T1000 (cell line): Measurements from ENCODE around the gene CNIH2.

Source experiments
- DNase-seq: peaks from one replicate; lab custom pipeline; 2025; ENCODE audit warnings: mixed read lengths; lab: John Stamatoyannopoulos, UW

Gene CNIH2

DNA sequence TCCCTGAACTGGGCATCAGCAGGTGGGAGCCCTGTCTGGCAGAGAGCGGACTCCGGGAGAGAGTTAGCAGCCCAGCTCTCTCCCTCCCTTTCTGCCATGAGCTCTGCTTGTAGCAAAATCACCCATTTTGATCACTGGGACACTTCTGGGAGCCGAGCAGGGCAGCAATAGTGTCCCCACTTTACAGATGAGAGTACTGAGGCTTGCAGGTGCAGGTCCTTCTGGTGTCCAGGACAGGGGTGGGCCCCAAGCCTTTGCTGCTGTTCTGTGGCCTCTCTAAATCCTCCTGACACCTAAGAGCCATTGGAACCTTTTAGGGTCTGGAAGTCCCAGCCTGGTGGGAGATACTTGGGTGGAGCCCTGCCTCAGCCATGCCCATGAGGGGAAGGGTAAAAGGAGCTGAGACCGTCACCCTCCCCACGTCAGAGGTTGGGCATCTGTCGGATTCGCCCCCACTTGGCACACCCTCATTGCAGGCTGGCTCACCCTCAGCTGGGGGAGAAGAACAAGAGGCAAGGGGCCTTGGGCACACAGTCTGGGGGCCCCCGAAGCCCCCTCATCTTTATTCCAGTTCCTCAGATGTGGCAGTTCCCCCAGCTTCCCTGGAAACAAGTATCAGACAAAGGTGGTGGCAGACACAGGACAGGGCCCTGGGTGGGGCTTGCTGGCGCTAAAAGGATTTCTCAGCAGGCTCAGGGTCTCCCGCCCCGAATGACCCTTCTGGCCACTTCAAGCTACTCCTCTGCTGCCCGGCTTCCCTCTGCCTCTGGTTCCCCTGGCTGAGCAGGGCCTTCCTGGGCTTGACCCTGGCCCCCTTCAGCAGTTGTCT lies 53.8 kb downstream of the CNIH2 start:
- DNase-seq, result no peak

DNA sequence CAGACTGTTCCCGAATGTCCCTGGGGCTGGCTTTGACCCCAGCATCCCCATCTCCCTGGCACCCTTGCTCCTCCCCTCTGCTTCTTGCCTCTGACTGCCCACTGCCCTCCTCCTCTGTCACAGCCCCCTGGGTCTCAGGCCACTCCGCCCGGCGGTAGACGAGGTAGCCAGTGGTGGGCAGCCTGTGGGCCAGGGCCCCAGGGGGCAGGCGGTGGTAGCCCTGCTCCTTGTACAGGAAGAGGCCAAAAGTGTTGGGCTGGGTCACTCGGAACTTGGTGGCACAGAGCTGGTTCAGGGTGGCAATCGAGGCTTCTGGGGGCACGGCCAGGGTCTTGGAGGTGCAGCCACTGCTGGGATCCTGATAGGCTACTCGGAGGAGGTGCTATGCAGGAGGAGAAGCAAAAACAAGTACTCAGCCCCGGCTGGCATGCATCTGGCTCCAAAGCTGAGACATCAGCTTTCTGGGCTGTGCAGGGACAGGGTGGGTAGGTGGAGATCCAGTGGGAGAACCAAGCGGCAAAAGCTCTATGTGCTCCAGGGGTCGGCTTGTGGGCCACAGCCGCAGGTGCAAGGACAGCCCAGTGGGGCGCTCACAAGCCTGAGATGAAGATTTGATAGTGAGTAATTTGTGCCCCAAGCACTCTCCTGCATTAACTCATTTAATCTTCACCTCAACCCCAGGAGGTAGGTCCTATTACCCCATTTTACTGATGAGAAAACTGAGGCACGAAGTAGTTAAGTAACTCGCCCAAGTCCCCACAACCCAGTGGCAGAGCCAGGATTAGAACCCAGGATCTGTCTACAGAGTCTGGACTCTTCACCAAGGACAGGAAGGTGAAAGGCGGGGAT lies 54.6 kb downstream of the CNIH2 start:
- no peak for DNase-seq

- no peak for DNase-seq
These were observed 55.4 kb downstream of the CNIH2 start for GRCh38 chr11:66333220-66333877.
